Measurements from ENCODE around the gene SEMA6A.

DNA sequence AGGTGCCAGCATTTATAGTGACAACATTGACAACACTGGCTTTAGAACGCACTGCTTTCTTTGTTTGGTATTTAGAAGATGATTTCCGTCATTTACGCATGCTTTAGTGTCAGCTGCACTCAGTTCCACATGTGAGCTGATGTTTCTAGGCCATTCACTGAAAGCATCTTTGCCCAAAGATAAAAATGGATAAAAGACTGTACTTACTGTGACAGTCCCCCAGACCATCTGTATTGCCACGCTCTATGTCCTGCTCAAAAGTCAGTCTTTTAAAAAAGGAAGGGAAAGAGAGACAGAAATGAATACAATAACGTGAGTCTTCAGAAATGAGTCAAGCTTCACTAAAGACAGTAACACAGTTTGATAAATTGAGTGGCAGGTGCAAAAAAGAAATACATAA, 99.3 kb downstream of the SEMA6A start:
- TF ChIP-seq CSDC2 (CRISPR knock-in tag; IDR thresholded peaks at IDR 0.05) (no peak), PPARA (CRISPR knock-in tag; IDR thresholded peaks at IDR 0.05; ENCODE audit: borderline replicate concordance) (no peak), RARB (CRISPR knock-in tag; IDR thresholded peaks at IDR 0.05) (no peak), CREB5 (CRISPR knock-in tag; IDR thresholded peaks at IDR 0.05; ENCODE audit: low read depth) (no peak), GLIS3 (CRISPR knock-in tag; IDR thresholded peaks at IDR 0.05) (no peak), ESRRG (CRISPR knock-in tag; IDR thresholded peaks at IDR 0.05) (no peak), ZNF565 (CRISPR knock-in tag; conservative IDR thresholded peaks at IDR 0.05; ENCODE audit: low read depth) (no peak), BACH2 (CRISPR knock-in tag; IDR thresholded peaks at IDR 0.05; ENCODE audit: borderline replicate concordance) (no peak)
- TF ChIP-seq, protein P1, sequence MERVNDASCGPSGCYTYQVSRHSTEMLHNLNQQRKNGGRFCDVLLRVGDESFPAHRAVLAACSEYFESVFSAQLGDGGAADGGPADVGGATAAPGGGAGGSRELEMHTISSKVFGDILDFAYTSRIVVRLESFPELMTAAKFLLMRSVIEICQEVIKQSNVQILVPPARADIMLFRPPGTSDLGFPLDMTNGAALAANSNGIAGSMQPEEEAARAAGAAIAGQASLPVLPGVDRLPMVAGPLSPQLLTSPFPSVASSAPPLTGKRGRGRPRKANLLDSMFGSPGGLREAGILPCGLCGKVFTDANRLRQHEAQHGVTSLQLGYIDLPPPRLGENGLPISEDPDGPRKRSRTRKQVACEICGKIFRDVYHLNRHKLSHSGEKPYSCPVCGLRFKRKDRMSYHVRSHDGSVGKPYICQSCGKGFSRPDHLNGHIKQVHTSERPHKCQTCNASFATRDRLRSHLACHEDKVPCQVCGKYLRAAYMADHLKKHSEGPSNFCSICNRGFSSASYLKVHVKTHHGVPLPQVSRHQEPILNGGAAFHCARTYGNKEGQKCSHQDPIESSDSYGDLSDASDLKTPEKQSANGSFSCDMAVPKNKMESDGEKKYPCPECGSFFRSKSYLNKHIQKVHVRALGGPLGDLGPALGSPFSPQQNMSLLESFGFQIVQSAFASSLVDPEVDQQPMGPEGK (CRISPR knock-in tag; IDR thresholded peaks at IDR 0.05; ENCODE audit: borderline replicate concordance) = no peak
- TF ChIP-seq, protein P2, sequence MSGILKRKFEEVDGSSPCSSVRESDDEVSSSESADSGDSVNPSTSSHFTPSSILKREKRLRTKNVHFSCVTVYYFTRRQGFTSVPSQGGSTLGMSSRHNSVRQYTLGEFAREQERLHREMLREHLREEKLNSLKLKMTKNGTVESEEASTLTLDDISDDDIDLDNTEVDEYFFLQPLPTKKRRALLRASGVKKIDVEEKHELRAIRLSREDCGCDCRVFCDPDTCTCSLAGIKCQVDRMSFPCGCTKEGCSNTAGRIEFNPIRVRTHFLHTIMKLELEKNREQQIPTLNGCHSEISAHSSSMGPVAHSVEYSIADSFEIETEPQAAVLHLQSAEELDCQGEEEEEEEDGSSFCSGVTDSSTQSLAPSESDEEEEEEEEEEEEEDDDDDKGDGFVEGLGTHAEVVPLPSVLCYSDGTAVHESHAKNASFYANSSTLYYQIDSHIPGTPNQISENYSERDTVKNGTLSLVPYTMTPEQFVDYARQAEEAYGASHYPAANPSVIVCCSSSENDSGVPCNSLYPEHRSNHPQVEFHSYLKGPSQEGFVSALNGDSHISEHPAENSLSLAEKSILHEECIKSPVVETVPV (CRISPR knock-in tag; IDR thresholded peaks at IDR 0.05) = no peak
